HG03103 (cell line): ENCODE measurements around the gene TP53I3.
"Not testable (repeated sequence)": the region's sequence is repeated elsewhere in the genome, so short reads cannot be mapped to it uniquely, and the experiment has no call there.

Source experiments
- ATAC-seq: cut with Tn5 transposase; IDR thresholded peaks from one replicate; pipeline ENCODE4 v1.9.1; 2021; ENCODE audit warnings: low read depth; ENCODE audit not compliant: unreplicated experiment

Gene TP53I3, protein sequence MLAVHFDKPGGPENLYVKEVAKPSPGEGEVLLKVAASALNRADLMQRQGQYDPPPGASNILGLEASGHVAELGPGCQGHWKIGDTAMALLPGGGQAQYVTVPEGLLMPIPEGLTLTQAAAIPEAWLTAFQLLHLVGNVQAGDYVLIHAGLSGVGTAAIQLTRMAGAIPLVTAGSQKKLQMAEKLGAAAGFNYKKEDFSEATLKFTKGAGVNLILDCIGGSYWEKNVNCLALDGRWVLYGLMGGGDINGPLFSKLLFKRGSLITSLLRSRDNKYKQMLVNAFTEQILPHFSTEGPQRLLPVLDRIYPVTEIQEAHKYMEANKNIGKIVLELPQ

DNA sequence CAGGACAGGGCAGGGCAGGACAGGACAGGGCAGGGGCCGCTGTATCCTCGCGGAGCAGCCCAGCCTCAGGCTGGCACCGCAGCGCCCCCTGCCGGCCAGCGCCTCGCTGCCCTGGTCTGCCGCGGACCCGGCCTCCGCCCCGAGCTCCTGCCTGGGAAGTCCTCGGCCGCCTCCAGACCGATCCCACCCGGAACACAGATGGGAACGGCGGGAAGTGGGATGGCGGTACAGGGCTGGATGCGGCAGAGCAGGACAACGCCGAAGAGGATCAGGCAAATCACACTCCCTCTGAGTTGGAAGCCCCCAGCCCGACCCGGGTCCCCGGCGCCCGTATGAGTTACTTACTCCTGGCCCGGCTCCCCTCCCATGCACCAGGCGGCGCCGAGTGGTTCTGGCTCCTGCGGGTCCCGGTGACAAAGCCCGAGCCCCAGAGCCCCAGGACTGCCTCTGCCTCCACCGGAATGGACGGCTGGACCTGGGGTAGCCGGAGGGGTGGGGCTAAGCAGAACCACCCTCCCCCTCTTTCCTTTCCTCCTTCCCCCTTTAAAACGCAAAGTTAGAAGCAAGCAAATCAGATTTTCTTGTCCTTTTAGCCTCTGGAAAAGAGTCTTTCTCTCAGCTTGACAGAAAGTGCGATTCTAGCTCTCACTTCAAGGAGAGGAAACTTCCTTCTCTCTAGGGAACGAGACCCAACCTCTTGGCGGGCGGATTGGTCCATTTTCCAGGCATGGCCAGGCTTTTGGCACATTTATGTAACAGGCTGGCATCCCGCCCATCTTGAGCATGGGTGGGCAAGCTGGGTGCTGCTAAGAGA lies at the start of gene TP53I3:
TP53I3 (minus strand) TSS at position 449 of the 814 bp plus-strand sequence. CDS start 508 bp downstream, outside the sequence.
- ATAC-seq, result peak; percentile 70

GRCh38 chr2:24132543-24132942 lies 47.9 kb upstream of the TP53I3 start:
- ATAC-seq, result no peak

- no peak for ATAC-seq
These were observed 41.3 kb upstream of the TP53I3 start for GRCh38 chr2:24125956-24126355.

GRCh38 chr2:24123922-24124580 lies 39.4 kb upstream of the TP53I3 start:
- peak; percentile 6 for ATAC-seq

DNA sequence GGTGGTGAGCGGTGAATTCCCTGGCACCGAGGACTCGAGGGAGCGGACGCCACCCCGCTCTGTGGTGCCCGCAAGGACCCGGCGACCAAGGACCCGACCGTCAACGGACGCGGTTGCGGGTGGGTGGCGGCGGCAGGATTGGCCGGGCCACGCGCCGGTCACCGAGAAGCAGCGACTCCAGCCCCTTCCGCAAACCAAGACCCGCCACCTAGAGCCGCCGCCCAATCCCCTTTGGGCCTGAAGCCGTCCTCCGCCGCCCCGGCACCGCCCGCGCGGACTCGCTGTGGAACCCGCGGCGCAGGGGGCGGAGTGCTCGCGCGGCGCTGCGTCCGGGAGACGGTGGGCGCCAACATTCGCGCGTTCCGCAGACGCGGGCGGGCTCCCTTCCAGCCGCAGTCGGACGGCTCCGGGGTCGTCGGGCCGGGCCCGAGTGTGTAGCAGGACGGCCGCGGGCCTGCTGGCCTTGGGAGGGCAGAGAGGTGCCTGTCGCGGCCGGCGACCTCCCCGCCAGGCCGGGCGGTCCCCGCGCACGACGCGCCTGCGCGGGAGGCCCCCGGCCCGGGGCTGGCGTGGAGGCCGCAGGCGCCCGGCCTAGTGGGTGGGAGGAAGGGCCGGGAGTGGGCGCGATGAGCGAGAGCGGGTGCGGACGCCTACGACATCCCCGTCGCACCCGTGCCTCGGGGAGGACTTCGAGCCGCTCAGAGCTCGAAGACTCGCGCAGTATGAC lies 38.7 kb upstream of the TP53I3 start, which contains the start of the genes FAM228B and PFN4:
FAM228B (plus strand) TSS at position 275 of the 727 bp plus-strand sequence. CDS start 893 bp downstream, outside the sequence.
PFN4 (minus strand) TSS at position 140 of the 727 bp plus-strand sequence. CDS start 799 bp downstream, outside the sequence.
- peak; percentile 80 for ATAC-seq

GRCh38 chr2:24122366-24123194 lies 37.9 kb upstream of the TP53I3 start:
- ATAC-seq, result no peak

- ATAC-seq, result no peak
These were observed 36.8 kb upstream of the TP53I3 start for GRCh38 chr2:24121469-24121868.

GRCh38 chr2:24121066-24121465 lies 36.4 kb upstream of the TP53I3 start:
- ATAC-seq, result no peak

DNA sequence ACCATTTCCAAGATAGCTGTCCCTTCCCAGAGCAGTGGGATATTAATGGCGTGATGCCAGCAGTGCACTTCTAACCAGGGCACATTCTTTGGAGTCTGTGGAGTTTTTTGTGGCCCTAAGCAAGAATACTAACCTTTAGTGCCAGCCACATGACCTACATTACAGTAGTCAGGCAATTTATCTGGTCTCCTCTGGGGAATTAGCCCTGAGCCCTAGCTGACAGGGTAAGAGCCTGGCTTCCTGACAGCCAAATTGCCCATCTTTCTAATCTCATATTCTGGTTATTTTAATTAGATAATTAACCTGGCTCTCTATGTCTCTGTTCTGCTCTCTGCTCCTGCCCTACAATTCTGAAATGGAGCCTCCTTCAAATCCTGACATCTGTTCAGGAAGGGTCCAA lies 33.3 kb upstream of the TP53I3 start:
- ATAC-seq, result no peak

DNA sequence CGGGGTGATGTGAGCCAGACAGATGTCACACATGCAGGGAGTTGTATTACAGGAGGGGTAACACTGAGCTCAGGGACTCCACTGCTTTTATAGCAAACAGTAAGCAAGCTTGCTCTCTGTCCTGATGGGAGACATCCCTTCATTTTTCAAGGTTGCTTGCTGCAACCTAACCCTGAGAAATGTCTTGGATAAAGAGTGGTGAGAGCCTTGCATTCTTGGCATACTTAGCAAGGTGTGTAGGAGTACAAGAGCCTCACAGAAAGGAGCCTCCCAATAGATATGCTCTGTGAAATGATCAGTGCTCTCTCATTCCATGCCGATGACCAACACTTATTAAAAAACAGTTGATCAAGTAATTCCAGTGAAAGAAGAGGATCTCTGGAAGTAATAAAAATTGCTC lies 30.4 kb upstream of the TP53I3 start:
- no peak for ATAC-seq

GRCh38 chr2:24111407-24111901 lies 26.8 kb upstream of the TP53I3 start:
- ATAC-seq, result no peak

DNA sequence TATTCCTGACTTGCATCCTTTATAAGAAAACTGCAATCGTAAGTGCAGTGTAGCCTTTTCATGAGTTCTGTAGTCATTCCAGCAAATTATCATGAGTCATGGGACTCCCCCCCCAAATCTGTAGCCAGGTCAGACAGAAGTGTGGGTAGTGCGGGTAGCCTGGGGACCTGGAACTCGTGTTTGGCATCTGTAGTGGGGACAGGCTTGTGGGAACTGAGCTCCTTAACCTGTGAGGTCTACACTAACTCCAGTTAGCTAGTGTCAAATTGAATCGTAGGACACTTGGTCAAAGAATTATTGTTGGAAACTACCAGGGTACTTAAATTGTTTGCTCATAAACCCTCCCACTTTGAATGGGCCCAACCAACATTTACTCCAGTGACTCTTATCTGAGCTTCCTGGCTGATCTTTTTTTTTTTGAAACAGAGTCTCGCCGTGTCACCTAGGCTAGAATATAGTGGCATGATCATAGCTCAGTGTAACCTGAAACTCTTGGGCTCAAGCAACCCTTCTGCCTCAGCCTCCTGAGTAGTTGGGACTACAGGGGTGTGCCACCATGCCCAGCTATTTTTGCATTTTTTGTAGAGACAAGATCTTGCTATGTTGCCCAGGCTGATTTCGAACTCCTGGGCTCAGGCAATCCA lies 26.1 kb upstream of the TP53I3 start:
- ATAC-seq, result no peak

- not testable (repeated sequence) for ATAC-seq
These were observed 24.8 kb upstream of the TP53I3 start for GRCh38 chr2:24109431-24109830.

GRCh38 chr2:24107336-24107735 lies 22.7 kb upstream of the TP53I3 start:
- no peak for ATAC-seq

DNA sequence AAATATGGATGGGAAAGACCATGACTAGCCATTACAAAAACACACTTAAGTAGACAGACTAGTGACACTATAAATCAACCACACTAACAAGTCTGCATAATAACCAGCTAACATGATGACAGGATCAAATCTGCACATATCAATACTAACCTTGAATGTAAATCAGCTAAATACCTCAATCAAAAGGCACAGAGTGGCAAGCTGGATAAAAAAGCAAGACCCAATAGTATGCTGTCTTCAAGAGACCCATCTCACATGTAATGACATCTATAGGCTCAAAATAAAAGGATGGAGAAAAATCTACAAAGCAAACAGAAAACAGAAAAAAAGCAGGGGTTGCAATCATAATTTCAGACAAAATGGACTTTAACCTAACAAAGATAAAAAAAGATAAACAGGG lies 22.2 kb upstream of the TP53I3 start:
- ATAC-seq, result no peak

- no peak for ATAC-seq
These were observed 21.2 kb upstream of the TP53I3 start for GRCh38 chr2:24105816-24106215.

GRCh38 chr2:24104906-24105305 lies 20.3 kb upstream of the TP53I3 start:
- ATAC-seq, result no peak

DNA sequence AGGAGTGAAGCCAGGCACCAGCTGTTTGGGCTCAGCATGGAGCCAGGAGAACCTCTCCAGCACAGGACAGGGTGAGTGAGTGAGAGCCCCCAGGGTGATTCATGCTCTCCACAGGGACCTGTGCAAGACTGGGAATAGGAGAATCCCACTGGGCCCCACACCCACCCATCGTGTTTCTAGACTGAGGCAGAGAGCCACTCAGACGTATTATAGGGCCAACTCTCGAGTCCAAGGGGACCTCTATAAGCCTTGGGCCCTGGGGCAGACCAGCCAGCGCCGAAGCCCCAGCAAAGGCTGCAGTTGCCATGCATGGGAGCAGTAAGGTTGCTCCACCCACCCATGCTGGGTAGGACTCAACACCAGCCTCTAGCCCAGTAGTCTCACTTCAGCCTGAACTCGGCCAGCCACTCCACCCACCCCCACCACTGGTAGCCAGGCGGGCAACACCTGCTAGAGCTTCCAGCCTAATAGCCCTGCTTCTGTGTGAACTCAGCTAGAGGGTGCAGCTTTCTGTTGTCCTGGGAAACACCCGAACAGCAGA lies 19.5 kb upstream of the TP53I3 start:
- ATAC-seq, result no peak

DNA sequence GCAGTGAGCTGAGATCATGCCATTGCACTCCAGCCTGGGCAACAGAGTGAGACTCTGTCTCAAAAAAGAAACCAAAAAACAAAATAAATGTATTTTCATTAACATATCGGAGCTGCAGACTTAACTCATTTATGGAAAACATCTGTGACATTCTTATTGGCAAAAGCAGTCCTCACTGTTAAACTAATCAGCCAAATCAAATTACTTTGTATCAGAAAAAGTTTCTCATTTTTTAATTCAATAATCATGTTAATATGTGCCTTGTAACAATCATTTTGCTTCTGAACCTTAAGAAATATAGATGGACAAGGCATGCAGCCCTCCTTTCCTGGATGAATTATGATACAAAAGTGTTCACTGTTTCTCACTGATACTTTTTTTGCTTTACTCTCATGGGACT lies 18.0 kb upstream of the TP53I3 start:
- ATAC-seq, result no peak
